ENCODE measurements around the gene GPR65.
A peak's percentile ranks its signal among the peaks of the same experiment; 100 is the strongest.

The GPR65 gene, protein sequence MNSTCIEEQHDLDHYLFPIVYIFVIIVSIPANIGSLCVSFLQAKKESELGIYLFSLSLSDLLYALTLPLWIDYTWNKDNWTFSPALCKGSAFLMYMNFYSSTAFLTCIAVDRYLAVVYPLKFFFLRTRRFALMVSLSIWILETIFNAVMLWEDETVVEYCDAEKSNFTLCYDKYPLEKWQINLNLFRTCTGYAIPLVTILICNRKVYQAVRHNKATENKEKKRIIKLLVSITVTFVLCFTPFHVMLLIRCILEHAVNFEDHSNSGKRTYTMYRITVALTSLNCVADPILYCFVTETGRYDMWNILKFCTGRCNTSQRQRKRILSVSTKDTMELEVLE

DNA sequence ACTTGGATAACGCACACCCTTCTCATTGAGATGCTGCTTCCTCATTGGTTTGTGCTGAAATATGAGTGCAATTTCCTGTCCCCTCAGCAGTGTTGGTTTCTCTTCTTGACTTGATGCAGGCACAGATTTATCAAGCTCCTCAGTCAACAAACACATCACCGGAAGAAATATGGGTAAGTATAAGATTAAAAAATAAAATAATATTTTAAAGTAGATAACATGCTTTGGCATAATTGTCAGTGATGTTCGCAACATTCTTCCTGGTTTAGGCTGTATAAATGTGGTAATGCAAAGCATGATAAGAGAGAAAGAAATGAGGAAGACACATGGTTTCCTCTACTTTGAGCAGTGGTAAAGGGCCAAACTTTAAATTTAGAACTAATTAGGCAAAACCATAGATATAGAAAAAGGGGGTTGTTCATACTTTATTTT is at the start of gene GPR65:
Gene GPR65, plus strand, starts transcription at position 86 of the 432 bp plus-strand sequence. CDS start 5,713 bp downstream, outside the sequence.
- DNase-seq = no peak

DNA sequence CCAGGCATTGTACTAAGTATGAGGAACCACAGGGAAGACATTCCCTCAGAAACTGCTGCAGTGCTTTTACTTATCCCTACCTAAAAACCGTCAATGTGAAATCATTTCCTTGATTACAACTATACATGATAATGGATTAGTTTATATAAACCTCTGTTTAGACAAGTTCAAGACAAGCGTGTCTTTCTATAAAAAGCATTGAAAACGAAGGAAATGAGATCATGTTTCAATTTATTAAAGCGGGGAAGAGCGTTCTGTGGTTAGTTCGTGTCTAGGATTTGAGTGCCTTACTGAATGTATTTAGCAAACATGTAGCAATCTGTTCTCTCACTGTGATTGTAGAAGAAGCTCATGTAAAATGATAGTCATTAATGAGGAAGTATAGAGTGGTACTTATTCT is 49.4 kb upstream of the GPR65 start:
- no peak for DNase-seq

GRCh38 chr14:87960013-87960787 is 44.7 kb upstream of the GPR65 start:
- DNase-seq = no peak

GRCh38 chr14:87961246-87961645 is 43.7 kb upstream of the GPR65 start:
- DNase-seq = no peak

DNA sequence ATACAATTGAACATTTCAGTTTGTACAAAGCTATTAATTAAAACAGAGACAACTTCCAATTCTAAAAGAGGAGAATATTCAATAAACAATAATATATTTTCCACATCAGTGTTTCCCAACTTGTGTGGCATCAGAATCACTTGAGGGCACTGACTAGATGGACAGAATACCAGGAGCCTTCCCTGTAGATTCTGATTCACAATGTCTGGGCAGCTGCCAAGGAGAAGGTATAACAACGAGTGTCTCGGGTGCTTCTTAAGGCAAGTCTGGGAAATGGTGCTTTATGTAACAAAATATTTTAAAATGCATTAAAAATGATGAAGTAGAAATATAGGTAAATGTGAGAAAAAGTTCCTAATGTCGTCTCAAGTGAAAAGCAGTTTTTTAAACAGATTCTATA is 38.1 kb upstream of the GPR65 start:
- no peak for DNase-seq

DNA sequence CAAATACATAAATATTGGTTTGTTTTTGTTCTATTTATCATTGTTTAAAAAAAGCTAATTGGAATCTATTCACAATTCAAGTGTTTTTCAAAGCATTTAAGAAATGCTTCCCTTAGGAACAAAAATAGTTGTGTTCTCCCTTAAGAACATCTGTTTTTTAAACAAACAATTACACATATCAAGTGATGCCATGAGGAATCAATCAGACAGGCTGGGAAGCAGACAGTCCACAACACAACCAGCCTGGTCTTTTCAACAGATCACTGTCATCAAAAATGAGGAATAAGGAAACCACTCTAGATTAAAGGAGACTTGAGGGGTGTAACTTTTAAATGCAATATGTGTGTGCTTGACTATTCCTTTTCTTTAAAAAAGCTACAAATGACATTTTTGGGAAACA is 37.4 kb upstream of the GPR65 start:
- DNase-seq = no peak

DNA sequence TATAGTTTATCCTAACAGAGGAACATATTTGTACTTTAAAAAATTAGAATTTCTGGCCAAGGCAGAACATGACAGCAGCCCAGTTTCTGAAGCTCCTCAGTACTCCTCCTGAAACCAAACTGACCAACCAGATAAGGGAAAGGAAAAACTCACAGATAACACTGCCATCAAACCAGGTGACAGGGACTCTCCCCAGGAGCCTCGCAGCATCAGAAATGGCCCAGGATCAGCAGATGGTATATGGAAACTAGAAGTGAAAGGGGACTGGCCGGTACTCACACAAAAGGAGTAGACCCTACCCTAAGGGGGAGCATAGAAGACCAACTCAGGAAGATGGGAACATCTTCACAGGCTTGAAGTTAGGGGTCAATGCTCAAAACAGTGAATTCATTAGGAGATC is 33.9 kb upstream of the GPR65 start:
- no peak for DNase-seq

DNA sequence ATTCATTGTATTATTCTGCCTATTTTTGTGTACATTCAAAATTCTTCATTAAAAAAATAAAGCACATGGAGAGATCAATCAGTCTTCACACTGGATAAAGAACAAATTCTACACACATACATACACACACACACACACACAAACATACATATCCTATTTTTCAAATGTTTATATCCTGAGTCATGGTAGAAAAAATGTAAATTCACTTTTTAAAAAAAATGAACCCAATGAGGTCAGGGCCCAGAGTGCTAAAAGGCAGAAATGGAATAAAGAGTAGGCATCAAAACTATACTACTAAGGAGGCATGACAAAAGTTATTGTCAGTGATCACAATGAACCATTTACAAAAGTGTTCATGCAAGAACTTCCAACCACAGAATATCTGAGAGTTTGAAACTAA is 29.3 kb upstream of the GPR65 start:
- no peak for DNase-seq

GRCh38 chr14:87979689-87980088 is 25.2 kb upstream of the GPR65 start:
- no peak for DNase-seq

GRCh38 chr14:87989221-87989955 is 15.5 kb upstream of the GPR65 start:
- no peak for DNase-seq

DNA sequence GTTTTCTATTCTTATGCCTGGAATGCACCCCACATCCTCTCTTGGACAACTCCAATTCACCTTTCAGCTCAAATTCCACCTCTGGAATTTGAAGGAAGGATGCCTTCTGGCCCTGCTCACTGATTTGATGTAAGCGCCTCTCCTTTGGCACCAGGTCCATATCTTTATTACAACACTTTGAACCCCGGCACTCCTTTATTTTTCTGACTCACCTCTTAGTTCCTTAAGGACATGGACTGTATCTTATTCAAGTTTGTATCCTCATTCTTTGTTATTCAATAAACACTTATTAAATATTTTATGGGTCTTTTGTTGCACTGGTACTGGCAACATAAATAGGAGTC is 15.0 kb upstream of the GPR65 start:
- no peak for DNase-seq

GRCh38 chr14:87990682-87991081 is 14.3 kb upstream of the GPR65 start:
- no peak for DNase-seq

DNA sequence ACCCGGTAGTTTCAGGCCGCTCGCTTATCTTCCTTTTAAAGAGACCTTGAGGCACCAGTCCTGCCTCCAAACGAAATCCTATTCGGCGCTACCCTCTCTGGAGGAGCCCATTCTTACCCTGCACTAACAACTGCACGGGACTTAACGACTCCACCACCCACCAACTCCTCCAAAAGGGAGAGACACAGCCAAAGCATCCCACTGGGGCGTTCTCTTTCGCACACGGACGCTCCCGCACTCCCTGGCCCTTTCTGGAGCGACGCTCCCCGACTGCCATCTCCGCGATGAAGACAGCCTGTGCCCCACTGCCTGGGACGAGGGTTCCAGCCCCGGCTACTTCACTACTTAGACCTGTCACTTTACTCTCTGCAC is 12.6 kb upstream of the GPR65 start:
- no peak for DNase-seq

DNA sequence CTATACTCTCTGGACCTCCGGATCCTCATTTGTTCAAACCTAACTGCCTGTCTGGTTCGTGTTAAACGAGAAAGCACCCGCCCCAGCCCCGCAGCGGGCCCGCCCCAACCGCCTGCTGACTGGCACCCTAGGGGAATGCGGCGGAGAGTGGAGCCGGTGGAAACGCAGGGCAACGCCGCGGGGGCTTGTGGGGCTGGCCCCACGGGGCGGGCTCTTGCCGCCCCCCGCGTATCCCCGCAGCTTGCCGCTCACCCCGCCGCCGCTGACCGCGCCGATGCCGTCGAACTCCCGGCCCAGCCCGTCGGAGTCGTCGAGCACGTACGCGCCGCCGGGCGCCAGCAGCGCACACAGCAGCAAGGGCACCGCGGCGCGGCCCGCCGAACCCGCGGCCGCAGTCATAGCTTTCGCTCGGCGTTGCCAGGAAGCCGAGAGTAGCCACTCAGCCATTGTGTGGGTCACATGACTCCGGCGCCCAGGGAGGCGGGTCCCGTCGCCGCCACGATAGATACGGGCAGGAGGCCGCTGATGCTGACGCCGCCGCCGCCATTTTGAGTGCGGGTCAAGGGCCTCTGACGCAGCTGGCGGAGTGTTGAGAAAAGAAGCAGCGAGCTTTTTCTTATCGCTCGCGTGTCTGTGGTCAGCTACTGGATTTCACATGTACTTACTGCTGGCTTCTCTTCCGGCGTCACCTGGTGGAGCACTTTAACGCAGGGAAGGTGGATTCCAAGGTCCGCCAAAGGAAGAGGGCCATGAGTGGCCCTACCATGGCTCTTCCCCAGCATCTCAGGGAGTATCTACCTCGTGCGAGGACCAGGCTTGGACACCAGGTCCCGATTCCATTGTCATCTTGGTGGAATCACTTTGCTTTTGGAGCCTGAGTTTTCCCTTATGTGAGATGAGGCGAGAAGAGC is 12.0 kb upstream of the GPR65 start, which contains the start of gene GALC:
Gene GALC, minus strand, starts transcription at position 465 of the 911 bp plus-strand sequence. Its CDS starts 18 bp downstream, at position 447.
- DNase-seq = peak; percentile 69

DNA sequence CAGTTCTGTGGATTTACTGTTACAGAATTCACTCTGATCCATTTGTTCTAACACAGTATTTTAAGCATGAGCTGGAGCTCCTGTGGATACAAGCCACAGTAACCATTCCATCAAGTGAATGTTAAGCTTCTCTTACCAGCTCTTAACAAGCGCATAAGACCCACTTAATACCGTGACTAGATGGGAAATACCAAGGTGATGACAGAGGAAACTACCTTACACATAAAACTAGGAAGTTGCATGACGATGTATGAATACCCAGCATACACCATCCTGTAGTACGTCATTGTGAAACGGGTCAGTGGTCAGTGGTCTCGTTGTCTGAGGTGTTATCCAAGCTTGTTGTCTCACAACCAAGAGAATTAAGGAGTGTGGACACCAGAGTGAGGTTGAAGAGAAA is 10.0 kb upstream of the GPR65 start:
- no peak for DNase-seq

DNA sequence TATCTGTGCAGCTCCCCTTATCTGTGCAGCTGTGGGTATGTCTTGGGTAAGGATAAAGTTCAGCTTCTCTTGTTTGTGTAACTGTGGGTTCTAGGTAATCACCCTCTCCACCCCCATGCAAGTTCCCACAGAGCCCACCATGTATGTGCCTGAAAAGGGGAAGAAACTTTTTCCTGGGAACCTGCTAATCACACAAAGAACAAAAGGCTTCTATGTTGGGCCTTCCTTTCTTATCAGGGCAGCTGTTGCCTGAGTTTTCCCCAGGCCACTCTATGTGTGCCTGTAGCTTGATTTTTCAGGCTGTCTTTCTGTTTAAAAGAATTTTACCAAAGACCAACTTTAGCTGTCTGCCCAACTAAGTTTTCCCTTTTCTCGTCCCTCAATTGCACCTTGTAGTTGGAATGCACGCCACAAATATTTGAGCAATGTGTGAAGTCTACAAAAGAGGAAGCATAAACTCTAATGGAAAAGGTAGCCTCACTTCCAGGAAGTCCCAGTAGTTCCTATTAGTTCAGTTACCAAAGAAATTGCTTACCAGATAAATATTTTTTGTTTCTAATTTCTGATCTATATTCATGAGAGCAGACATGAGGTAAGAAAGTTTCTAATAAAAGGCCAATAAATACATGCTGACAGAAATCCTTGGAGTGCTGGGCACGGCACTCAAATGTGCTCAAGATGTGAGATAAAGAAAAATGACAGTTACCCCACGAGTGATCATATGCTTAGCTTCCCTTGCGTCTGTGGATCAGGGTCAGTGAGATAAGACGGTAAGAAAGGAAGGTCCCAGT is 9.2 kb upstream of the GPR65 start:
- DNase-seq = no peak

- no peak for DNase-seq
Observed at GRCh38 chr14:87996291-87996592, 8.7 kb upstream of the GPR65 start.

DNA sequence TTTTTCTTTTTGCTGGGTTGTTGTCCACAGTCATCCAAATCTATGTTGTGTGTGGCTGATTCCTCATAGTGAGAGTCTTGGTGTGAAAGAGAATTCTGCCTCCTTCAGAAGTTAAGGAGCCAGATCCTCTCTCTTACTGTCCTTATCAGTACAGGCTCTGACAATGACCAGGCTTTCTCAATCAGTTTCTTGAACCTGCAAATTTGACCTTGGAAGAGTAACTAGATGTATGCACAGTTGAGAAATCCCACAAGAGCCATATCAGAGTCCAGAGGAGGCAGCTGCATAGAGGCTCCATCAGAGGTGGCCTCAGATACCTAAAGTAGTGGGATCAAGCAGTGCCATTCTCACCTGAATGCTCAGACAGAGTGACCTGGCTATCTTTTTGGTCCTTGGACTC is 6.5 kb upstream of the GPR65 start:
- no peak for DNase-seq

- DNase-seq = no peak
Observed at GRCh38 chr14:87999277-87999676, 5.7 kb upstream of the GPR65 start.

DNA sequence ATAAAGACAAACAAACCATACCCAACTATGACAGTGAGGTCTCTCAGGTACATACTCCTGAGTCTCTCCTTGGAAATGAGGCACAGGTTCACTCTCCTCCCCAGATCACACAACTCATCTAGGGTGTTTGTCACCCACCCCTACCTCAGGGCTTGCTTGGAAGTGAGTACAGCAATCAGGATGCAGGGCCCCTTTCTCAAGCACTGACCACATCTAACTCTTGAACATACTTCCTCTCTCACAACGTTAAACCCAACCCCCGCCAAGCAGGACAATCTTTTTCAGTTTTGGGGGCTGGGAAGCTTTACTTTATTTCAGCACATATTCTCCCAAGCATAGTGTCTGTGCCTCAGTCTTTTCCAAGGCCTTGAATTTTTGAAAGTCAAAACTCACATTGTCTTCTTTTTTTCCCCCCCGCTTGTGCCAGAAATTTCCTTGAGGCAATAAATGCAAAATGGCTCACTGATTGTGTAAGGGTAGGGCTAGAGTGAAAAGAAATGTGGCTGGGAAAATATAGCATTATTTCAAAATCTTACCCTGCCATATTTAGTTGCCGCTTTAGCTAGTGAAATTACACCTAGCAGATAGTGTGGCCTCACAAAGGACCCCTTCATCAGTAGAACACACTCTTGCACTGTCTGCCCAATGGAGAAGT is 2.4 kb upstream of the GPR65 start:
- no peak for DNase-seq

DNA sequence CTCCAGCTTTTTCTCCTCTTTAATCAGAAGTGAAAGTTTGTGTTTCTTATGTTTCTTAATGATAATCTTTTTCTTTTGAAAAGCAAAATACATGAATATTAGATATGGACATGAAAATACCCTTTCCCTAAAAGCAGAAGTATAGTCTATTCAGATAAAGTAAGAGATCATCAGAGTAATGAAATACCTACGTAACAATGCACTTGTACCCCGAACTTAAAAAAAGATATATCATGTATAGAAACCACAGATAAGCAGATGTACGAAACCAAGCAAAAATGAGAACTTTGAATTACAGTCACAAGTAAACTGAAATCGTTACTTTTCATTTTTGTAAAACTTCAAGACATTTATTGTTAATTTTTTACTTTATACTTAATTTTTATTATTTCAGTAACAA is 1.5 kb upstream of the GPR65 start:
- no peak for DNase-seq
